GM21526 (cell line): Measurements from ENCODE around the gene PLCB1.

Experiments
- ATAC-seq: cut with Tn5 transposase; IDR thresholded peaks from one replicate; pipeline ENCODE4 v1.9.1; 2021; ENCODE audit warnings: moderate library complexity; ENCODE audit not compliant: unreplicated experiment, low FRiP score

PLCB1 gene

DNA sequence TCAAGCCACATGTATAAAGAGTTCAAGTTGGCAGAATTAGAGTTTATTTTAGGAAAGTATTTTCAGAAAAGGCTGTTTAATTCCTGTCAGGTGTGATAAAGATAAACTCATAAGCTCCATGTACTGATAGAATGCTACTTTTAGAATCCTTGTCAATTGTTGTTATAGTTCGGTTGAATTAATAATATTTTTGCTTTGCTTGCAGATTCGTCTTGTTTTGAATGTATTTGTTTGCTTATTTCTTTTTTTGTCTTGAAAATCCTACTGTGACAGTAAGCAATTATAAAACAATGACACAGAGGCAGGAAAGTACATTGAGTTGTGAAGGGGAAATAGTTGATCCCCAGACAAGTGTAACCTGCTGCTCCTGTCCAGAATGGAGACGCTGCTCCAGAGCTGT is 602.9 kb downstream of the PLCB1 start:
- no peak for ATAC-seq

DNA sequence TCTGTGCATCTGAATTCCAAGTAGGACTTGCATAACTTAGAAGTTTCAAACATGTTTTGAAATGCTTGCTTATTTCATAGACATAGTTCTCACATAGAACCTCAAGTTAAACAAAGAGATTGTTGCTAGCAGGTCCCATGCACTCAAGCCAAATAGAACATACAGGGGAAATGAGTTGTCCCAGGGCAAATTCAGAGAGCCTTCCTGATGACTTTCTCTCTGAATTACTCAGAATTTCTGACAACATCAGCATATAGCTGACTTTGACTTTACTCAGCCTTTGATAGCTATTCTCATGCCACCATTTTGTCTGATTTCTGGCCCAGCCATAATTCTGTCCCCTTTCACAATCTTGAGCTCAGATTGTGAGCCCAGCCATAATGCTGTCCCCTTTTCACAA is 603.6 kb downstream of the PLCB1 start:
- no peak for ATAC-seq

DNA sequence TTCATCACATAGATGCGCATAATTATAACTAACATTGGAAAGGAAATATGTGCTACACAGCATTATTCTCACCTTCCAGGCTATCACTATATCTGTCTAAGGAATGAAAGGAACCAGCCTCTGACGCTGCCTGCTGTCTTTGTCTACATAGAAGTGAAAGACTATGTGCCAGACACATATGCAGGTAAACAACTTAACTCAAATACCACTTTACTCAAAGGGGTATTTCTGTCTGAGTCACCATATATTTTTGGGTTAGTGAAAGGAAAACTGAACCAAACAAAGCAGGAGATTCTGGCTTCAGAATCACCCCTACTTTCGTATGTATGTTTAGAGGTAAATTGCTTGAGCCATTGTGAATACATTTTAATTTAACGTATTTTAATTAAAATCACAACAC is 608.2 kb downstream of the PLCB1 start:
- peak; percentile 73 for ATAC-seq

DNA sequence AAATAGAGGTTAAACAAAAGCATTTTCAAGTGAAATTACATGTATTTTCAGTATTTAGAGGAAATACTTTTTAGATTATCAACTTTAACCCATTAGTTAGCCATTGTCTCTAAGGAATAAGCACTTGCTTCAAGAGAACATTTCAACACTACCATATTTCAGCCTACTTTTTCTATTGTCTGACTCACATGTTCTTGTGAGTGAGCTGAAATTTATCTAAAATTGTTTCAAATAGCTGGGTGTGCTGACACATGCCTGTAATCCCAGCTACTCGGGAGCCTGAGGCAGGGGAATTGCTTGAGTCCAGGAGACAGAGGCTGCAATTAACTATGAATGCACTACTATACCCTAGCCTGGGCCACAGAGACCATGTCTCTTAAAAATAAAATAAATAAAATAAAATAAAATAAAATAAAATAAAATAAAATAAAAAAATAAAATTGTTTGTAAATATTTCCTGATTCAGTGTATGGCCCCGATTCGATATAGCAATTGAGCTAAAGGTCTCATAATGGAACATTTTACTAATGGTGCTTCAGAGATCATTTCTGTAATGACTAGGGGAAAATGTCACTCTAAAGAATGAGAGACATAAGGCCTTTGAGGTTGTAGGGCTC is 612.3 kb downstream of the PLCB1 start:
- no peak for ATAC-seq

- no peak for ATAC-seq
Observed at GRCh38 chr20:8749101-8749500, 617.0 kb downstream of the PLCB1 start.

DNA sequence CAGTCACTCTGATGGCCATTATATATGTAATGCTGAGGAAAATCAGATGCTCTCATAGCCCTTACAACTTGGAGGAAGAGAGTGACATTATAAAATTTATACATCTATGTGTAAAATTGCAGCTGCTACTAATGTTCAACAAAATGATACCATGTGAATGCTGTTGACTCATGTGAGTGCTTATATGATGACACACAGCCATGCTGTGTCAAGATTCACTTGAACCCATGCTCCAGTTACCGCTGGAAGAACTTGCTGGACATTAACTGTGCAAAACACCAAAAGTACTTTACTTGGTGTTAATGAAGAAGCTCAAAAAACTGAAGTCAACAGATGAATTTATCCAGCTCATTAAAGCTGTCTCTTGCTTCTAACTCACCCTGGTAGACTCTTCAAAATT is 617.9 kb downstream of the PLCB1 start:
- no peak for ATAC-seq

GRCh38 chr20:8755340-8756118 is 623.5 kb downstream of the PLCB1 start:
- no peak for ATAC-seq

GRCh38 chr20:8756410-8756809 is 624.3 kb downstream of the PLCB1 start:
- no peak for ATAC-seq

DNA sequence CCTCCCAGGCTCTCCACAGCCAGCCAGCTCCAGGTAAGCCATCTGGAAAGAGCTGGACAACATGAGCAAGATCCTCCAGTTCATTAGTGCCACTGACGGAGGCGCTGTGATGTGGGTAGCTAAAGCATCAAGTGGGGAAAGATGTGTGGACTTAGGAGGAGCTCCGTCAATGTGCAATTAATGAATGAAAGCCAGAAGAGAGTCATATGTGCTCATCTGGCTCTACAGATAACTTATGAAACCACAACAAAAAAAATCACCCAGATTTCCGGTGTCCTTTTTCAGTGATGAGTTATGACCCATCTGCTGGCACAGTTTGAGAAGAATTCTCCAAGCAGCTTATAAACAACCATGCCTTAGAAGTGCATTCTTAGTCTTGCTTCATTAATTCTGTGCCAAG is 625.1 kb downstream of the PLCB1 start:
- ATAC-seq = no peak

GRCh38 chr20:8764344-8764962 is 632.4 kb downstream of the PLCB1 start:
- ATAC-seq = no peak

GRCh38 chr20:8766868-8767390 is 634.9 kb downstream of the PLCB1 start:
- ATAC-seq = no peak

GRCh38 chr20:8774412-8774811 is 642.3 kb downstream of the PLCB1 start:
- ATAC-seq = no peak

DNA sequence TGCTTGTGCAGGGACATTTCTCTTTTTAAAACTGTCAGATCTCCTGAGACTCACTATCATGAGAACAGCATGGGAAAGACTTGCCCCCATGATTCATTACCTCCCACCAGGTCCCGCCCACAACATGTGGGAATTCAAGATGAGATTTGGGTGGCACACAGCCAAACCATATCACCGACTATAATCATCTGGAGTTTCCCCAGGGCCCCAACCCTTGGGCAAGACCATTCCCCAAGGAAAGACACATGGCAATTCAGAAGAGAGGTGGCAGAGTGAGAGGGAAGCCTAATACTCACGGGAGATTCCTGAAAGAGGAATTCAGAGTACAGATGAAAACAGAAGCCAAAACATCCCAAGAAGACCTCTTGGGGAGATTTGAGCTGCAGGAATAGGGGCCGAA is 645.8 kb downstream of the PLCB1 start:
- no peak for ATAC-seq

- ATAC-seq = no peak
Observed at GRCh38 chr20:8778387-8778786, 646.3 kb downstream of the PLCB1 start.

DNA sequence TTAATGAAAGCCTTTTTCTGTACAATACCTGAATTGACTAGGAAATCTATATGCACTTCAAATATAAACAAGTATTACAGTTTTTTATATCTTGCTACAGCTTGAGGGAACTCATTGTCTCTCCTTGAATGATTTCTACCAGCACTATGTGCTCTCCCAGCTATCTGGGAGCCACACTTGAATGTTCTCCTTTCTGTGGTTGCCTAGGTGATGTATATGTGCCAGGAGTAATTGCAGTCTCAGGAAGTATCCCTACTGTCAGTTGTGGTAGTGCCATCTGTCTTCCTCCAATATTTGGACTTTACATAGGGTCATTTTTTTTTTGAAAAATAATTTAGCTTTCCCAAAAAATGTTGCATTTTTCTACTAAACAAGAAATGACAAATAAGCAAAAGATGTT is 648.8 kb downstream of the PLCB1 start:
- ATAC-seq = no peak

DNA sequence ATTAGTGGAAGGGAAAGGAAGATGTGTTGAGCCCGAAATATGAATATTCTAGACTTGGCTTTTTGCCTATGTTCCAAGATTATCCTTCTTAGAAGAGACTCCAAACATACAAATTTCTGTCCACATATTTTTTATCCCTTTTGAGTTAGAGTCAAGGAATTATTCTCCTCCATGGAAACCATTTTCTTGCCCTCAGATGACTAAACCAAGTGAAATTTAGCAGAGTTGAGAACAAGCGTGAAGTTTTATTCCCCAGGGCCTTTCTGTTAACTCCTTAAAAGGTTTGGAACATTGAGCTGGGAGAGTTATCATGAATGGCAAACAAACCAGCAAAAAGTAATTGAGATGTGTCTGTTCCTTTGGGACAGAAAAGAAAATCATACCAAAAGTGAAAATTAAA is 650.7 kb downstream of the PLCB1 start:
- ATAC-seq = no peak

- ATAC-seq = no peak
Observed at GRCh38 chr20:8783734-8784133, 651.7 kb downstream of the PLCB1 start.

DNA sequence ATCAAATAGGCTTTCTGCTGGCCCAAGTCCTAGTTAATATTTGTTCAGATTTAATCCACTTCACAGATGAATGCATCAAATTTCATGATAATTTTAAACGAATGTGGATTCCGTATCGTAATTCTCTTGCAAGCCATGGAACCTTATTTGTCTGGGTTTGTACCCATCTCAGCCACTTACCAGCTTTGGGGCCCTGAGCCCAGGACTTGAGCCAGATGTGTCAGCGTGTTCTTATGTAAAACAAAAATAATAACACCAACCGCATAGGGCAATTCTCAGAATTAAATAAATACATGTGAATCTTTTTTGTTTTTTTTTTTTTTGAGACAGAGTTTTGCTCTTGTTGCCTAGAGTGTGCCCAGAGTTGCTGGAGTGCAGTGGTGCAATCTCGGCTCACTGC is 654.3 kb downstream of the PLCB1 start:
- ATAC-seq = no peak

DNA sequence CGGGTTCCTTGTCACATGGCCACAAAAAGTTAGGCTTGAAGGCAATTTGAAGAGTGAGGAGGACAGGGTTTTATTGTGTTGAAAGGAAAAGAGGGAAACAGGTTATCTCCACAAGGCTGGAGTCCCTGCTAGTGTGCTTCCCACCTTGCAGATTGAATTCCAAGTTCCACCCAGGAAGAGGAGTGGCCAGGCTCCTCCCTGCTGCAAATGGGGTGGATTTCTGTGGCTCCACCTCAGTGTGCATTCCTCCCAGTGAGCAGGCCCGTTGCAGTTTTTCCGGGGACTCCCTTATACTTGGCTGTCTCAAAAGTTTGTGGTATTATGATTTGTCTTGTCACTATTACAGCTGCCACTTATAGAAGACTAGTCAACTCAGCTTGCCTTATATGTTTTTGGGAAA is 655.0 kb downstream of the PLCB1 start:
- no peak for ATAC-seq

DNA sequence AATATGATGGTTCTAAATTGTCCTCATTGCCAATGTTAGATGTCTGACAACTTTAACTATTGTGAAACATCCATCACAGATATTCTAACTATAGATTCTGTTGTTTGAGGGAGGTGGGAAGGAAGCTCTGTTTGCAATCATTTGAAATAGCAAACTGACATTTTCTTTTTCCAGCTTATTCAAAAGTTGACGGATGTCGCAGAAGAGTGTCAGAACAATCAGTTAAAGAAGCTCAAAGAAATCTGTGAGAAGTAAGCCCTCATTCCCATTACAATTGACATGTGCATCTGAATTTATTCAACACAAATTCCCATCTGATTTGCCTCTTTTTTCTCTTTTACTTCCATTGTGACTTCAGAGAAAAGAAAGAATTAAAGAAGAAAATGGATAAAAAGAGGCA is 656.2 kb downstream of the PLCB1 start:
- ATAC-seq = no peak

GRCh38 chr20:8788831-8789230 is 656.8 kb downstream of the PLCB1 start:
- ATAC-seq = no peak
